Right ventricle myocardium inferior (tissue), 1 donor: ENCODE results near the gene RIPPLY1. TPM values are rescaled to one million over a fixed set of nuclear protein-coding genes. Genes with fewer than 3 reads are reported as not detected.

Experiments
- ATAC-seq: fragments of 200-7000 bp; cut with Tn5 transposase; one replicate; pipeline ENCODE4 v1.9.1; 2020; ENCODE audit warnings: mild to moderate bottlenecking, moderate library complexity
- DNase-seq: peaks from one replicate; pipeline ENCODE4 v3.0.0; 2021; ENCODE audit errors: missing footprints
- intact Hi-C: fragments of 100-400 bp; cut with DNase I; formaldehyde crosslinking; loops from one replicate; pipeline ENCODE4 v1.11.0; 2022
- total RNA-seq: library from RNA; stranded (reverse); fragmentation: NEBNext Ultra II Directional; extraction: Animal tissue kit (Norgen Biotek cat#: 25700); gene quantifications from one replicate; pipeline ENCODE4 v1.2.1, GENCODE V29; 2021
- donor health status: DM: no; HTN: yes; CAD: no; lungs with severe emphysema.

RIPPLY1 gene
- total RNA-seq, 1 donor from 2014 or later, result not detected

GRCh38 chrX:106919932-106920452 is 16.9 kb upstream of the RIPPLY1 start, which contains the start of gene CLDN2:
Gene CLDN2, plus strand, starts transcription at chrX:106920402. Its CDS starts 7,827 bp downstream, at chrX:106928229.
- ATAC-seq (no peak), DNase-seq (no peak)
- intact Hi-C loops, result no loop called here

- DNase-seq, result no peak
- no peak for ATAC-seq
- intact Hi-C loops, result no loop called here
Observed at GRCh38 chrX:106917830-106918500, 14.8 kb upstream of the RIPPLY1 start.

GRCh38 chrX:106912864-106913263 is 9.7 kb upstream of the RIPPLY1 start:
- ATAC-seq (no peak), DNase-seq (no peak)
- intact Hi-C loops, result no loop called here

- ATAC-seq, result no peak
- no peak for DNase-seq
- intact Hi-C loops, result no loop called here
Observed at GRCh38 chrX:106906361-106906760, 3.2 kb upstream of the RIPPLY1 start.

- intact Hi-C loops, result no loop called here
- ATAC-seq (no peak), DNase-seq (no peak)
Observed at GRCh38 chrX:106905064-106905708, 2.0 kb upstream of the RIPPLY1 start.

GRCh38 chrX:106903856-106904528 is 851 bp upstream of the RIPPLY1 start:
- ATAC-seq, result no peak
- intact Hi-C loops, result no loop called here
- DNase-seq, result no peak

- DNase-seq, result no peak
- intact Hi-C loops, result no loop called here
- ATAC-seq, result no peak
Observed at GRCh38 chrX:106902684-106903083, 457 bp downstream of the RIPPLY1 start.

GRCh38 chrX:106901781-106902219 is 1.3 kb downstream of the RIPPLY1 start:
- intact Hi-C loops, result no loop called here
- DNase-seq (no peak), ATAC-seq (no peak)

- DNase-seq (no peak), ATAC-seq (no peak)
- intact Hi-C loops, result no loop called here
Observed at GRCh38 chrX:106901341-106901740, 1.8 kb downstream of the RIPPLY1 start.

GRCh38 chrX:106899841-106900240 is 3.3 kb downstream of the RIPPLY1 start:
- ATAC-seq (no peak), DNase-seq (no peak)
- intact Hi-C loops, result loop anchor here (10.0 kb wide), 1 partner anchor 995 kb away; no protein-coding TSS in a partner anchor

GRCh38 chrX:106899276-106899675 is 3.9 kb downstream of the RIPPLY1 start:
- DNase-seq, result no peak
- no peak for ATAC-seq
- intact Hi-C loops, result loop anchor here (10.0 kb wide), 1 partner anchor 996 kb away; no protein-coding TSS in a partner anchor

- intact Hi-C loops, result loop anchor here (10.0 kb wide), 1 partner anchor 996 kb away; no protein-coding TSS in a partner anchor
- ATAC-seq (no peak), DNase-seq (no peak)
Observed at GRCh38 chrX:106898462-106898861, 4.7 kb downstream of the RIPPLY1 start.

- DNase-seq (no peak), ATAC-seq (no peak)
- intact Hi-C loops, result loop anchor here (10.0 kb wide), 1 partner anchor 998 kb away; no protein-coding TSS in a partner anchor
Observed at GRCh38 chrX:106897259-106897658, 5.9 kb downstream of the RIPPLY1 start.

GRCh38 chrX:106894978-106895452 is 8.1 kb downstream of the RIPPLY1 start:
- ATAC-seq, result no peak
- intact Hi-C loops, result loop anchor here (5.0 to 10.0 kb wide), 2 partner anchors 57 to 1000 kb away; no protein-coding TSS in a partner anchor
- DNase-seq, result no peak

GRCh38 chrX:106894392-106894909 is 8.7 kb downstream of the RIPPLY1 start:
- intact Hi-C loops, result loop anchor here (5.0 to 10.0 kb wide), 2 partner anchors 58 to 1000 kb away; no protein-coding TSS in a partner anchor
- peak; percentile 79 for ATAC-seq
- no peak for DNase-seq

- no peak for ATAC-seq
- no peak for DNase-seq
- intact Hi-C loops, result loop anchor here (5.0 to 10.0 kb wide), 2 partner anchors 60 to 1003 kb away; no protein-coding TSS in a partner anchor
Observed at GRCh38 chrX:106891762-106892460, 11.2 kb downstream of the RIPPLY1 start.

GRCh38 chrX:106889468-106889867 is 13.7 kb downstream of the RIPPLY1 start:
- DNase-seq (no peak), ATAC-seq (no peak)
- intact Hi-C loops, result no loop called here

GRCh38 chrX:106875151-106875550 is 28.0 kb downstream of the RIPPLY1 start:
- intact Hi-C loops, result no loop called here
- DNase-seq (no peak), ATAC-seq (no peak)
